Nucleus accumbens (tissue), 56 donors: Measurements from ENCODE around the gene ZFP36L2.

ENCODE experiments used
- DNase-seq, 56 donors: peaks; one replicate each; lab custom pipeline; 2025; lab: John Stamatoyannopoulos, UW

ZFP36L2 gene

DNA sequence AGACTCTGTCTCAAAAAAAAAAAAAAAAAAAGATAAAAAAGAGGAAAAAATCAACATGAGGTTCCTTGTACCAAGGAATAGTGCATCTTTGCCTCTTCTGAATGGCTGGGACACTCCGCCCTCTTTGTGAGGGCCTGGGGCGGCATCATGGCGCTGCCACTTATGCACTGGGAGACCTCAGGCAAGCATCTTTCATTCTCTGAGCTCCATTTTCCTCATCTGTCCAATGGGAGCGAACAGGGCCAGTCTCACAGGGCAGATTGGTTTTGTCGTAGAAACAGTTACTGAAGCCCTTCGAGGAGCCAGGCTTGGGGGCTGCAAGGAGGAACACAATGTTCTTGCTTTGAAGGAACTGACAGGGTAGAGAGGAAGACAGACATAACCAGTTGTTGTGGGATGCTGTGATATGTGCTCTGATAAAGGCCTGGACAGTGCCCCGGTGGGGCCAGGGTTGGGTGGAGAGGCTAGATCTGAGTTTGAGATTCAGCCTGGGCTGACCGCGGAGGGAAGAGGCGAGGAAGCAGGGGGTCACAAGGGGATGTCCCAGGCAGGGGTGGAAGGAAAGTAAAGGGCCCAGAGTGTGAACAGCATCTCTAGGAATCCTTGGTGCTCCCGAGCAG lies 14.1 kb downstream of the ZFP36L2 start:
- DNase-seq, result no peak

DNA sequence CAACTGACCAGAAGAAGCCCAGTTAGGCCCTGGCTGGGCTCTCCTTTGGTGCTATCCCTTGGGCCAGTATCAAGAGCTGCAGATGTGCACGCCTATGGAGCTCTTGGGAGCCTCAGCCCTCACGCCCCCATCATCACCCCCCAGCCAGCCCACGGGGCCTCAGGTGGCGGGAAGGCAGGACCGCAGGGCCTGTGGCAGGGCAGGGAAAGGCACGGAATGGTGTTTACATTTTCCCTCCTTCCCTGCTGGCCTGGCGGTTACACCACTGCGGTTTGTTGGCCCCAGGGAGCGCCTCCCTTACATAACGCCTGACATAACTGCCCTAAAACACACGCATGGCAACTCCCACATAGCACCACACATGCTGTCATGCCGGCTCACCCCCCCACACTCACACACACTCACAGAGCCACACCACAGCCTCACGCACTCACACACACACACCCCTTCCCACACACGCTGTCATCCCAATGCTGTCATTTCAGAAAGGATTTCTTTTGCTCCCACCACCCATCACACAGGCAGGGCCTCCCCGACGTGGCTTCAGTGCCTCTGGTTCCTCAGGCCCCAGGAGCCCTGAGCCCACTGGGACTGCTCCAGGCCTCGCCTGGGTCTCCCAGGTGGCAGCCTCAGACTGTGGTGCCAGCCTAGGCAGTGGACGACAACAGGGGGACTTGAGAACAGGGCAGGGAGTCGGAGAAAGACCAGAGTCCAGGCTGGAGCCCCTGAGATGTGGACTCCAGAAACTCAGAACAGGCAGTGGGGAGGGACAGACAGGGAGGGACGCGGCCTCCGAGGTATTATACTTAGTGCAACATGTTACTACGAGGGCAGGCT lies 15.7 kb downstream of the ZFP36L2 start:
- peak in 32 of 56 donors; percentile 3 to 77 (median 38) for DNase-seq

DNA sequence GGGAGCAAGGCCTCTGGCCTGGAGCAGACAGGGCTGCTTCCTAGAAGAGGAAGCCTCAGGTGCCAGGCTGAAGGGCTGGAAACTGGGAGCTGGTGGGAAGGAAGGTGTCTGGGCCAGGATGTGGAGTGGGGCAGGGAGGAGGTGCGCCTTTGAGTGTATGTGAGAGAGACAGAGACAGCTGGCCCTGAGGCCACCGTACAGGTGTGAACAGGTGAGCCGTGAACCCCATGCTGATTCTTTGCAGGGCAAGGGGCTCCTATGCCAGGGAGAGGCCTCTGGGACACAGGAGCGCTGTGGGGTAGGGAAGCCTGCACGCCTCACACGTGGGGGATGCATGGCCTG lies 16.3 kb downstream of the ZFP36L2 start:
- no peak for DNase-seq

DNA sequence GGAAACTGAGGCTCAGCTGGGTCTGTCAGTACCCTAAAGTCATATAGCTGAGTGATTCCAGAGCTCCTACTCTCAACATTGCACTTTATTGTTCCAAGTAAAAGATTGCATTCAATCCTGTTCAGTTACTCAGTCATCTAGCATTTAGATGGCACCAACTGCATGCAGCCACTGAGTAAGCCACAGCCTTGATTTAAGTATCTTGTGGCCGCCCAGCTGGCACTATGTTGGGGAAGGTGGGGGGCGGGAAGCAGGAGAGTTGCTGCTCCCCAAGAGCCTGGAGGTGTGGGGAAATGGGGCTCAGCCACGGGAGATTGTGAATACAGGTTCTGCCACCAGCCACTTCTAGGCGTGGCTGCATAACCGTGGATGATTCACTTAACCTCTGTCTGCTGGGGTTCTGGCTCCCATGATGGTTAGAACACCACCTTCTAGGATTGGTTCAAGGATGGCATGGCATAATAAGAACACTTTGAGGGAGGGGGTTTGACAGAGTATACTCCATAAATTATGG lies 17.1 kb downstream of the ZFP36L2 start:
- DNase-seq, result no peak

DNA sequence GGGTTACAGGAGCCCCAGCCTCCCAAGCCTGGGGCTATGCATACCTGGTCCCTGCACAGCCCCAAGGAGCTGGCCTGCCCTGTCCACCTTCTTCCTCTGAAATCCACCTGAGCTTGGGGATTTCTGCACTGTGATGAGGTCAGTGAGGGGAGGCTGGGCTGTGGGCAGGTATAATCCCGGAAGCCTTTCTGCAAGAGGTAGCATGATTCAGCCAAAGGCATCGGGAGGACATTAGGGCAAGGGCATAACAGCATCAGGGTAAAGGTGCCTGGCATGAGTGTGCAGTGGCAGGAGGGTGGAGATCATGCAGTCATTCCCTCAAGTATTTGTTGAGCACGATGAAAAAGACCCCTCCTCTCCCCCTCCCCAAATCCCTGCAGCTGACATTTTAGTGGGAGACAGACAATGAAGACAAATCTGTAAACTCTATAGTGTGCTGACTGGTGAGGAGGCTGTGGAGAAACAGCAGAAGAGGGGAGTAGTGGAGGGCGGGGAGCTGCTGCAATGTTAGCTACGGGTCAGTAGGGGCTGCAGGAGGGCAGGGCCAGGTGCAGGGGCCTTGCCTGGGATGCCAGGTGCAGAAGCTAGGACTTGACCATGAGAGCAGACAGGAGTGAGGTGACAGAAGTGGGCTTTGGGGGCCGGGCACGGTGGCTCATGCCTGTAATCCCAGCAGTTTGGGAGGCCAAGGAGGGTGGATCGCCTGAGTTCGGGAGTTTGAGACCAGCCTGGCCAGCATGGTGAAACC lies 18.7 kb downstream of the ZFP36L2 start:
- DNase-seq, result no peak

DNA sequence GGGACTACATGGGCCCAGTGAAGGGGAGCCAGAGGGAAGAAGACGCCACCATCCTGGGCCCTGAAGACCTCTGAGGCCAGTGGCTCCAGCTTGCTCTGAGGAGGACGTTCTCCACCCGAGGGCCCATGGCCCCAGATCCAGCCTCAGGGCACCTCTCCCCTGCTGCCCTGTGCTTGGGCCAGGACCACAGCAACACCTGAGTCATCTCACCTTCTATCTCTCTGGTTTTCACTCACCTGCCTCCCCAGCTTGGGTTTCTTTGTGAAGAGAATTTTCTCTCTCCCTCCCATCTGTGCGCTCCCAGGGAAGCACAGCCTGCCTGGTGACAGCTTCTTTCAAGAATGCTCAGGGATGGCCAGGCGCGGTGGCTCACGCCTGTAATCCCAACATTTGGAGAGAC lies 19.8 kb downstream of the ZFP36L2 start:
- no peak for DNase-seq

DNA sequence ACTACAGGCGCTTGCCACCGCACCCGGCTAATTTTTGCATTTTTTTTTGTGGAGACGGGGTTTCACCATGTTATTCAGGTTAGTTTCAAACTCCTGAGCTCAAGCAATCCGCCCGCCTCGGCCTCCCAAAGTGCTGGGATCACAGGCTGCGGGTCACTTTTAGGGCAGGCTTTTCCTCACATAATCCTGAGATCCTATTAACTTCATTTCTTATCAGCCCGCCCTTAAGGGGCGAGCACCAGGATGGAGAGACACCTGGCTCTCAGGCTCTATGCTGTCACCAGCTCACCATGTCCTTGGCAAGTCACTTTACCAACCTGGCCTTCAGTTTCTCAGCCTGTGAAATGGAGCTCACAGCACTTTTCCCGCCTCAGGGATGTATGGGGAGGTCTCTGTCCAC lies 23.0 kb downstream of the ZFP36L2 start:
- no peak for DNase-seq

DNA sequence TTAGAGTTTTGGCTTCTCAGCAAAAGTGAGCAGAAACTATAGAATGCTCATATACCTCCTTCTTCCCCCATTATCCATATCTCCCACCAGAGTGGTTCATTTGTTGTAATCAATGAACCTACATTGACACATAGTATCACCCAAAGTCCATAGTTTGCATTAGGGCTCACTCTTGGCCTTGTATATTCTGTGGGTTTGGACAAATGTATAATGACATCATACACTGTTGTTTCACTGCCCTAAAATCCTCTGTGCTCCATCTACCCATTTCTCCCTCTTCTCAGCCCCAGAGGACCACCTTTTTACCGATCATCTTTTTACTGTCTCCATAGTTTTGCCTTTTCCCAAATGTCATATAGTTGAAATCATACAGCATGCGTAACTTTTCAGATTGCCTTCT lies 24.1 kb downstream of the ZFP36L2 start:
- no peak for DNase-seq

DNA sequence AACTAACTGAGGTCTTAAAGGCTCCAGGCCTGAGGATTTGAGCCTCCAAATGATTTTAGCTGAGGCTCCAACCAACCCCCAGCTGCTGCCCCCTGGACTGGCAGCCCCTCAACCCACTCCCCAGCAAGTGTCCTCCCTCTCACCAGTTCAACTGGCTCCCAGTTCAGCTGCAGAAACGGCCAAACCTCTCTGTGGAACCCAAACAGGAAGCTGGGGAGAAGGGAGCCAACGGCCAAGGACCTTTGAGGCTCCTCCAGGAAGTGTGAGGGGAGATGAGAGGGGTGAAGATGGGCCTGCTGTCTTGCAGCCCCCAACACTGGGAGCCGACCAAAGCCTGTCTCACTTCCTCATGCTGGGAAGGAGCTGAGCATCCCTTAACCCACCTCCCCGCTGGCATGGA lies 24.9 kb downstream of the ZFP36L2 start:
- DNase-seq, result no peak

DNA sequence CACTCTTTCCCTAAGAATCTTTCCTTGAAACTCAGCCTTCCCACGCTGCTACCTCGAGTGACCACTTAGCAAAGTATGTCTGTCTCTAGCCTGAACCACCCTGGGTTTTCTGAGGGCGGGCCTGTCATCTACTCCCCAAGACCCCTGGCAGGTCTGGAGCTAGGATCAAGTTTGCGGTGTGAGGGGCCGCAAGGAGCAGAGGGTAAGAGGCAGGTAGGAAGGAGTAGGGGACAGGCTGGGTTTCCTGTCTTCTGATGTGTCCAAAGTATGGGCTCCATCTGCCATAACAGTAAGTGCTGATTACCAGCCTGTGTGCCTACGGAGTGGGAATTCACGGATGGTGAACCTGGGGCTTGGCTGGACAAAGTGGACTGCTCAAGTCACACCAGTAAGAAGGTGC lies 25.4 kb downstream of the ZFP36L2 start:
- DNase-seq, result no peak

DNA sequence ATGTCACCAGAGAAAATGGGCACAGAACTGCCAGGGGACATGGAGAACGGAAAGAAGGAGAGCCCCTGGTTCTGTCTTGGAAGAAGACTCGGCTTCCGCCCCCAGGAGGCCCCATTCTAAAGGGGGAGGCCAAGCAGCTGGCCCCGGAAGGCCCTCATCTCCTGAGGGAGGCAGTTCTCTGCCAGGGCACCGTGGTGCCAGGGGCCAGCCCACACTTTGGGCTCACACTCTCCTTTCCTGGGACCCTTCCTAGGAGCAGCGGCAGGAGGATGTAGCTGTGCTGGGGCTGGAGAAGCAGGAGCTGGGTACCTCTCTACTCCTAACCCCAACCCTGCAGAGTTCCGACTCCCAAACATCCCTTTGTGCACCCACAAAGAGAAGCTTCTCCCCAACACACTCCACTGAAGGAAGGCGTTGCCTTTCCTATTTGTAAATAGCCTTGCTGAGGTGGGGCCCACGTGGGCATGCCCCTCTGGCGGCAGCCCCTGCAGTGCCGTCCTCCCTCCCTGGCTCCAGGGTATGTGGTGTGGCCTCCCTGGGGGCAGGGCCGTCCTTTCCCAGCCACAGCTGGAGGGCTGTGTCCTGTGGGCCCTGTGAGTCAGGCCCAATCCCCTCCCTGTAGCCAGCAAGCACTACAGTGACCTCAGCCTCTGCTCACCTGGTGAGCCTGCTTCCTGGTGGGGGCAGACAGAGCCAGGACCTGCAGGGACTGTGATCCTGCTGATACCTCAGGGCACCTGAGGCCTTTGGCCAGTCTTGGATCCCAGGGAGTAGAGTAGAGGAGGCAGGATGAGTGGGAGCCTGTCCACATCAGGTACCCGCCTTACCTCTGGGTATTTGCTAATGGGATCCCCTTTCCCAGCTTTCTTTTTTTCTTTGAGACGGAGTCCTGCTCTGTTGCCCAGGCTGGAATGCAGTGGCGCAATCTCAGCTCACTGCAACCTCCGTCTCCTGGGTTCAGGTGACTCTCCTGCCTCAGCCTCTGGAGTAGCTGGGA lies 26.6 kb downstream of the ZFP36L2 start:
- DNase-seq, result no peak

DNA sequence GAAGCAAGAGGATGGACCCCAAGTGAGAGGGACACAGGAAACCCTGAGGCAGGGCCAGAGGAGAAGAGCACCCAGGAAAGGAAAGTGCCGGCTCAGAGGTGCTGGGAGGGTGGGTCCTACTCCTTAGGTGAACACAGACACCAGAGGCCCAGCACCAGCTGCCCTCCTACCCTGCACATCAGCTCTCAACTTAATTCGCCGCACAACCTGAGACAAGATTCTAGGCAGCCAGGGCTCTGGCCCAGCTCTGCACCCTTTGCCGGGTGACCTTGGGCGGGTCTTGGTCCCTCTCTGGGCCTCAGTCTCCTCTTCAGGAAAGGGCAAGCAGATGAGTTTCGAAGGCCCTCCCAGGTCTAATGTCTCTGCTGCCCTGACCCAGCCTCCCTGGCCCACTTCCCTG lies 28.1 kb downstream of the ZFP36L2 start:
- DNase-seq, result no peak

DNA sequence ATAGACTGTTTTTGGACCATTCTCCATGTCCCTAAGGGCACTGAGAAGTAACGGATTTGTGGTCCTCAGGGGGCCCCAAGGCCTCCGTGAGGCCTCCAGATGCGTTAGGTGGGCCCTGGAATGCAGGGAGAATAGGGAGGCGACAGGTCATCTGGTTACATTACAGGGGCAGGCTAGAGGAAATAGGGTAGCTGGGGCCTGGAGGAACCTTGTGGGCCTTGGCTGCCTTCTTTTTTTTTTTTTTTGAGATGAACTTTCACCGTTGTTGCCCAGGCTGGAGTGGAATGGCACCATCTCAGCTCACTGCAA lies 28.9 kb downstream of the ZFP36L2 start:
- no peak for DNase-seq

DNA sequence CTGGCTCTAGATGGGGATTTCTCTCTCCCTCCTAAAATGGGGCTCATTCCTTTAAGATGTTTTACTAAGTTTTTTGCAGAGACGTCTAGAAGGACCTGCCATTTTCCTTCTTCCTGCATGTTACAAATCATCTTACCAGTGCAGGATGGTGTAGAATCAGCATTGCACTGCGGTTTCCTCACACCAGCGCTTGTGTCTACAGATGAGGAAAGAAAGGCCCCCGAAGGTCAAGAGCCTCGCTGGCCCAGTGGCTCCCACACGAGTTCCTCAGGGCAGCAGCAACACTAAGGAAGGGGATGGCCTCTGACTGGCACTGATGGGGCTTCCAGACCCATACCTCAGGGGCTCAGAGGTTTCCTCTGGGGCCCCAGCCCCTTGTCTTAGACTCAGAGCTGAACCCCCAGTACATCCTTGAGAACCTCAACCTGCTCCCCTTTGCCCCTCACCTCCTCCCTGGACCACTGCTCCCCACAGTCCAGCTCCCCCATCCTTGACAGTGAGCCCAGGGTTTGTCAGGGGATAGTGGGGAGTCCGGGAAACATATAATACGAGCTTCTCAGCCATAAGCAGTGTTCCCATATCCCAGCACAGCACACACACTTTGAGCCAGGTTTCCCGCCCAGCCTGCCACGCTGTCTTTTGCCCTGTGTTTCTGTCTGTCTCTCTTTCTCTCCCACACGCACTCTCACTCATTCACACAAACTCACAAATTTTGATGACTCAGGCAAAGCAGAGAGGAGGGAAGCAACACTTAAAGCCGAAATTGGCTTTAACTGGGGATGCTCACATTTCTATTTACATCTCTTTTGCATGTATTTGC lies 29.4 kb downstream of the ZFP36L2 start:
- peak in 2 of 56 donors; percentile 12 to 21 for DNase-seq

DNA sequence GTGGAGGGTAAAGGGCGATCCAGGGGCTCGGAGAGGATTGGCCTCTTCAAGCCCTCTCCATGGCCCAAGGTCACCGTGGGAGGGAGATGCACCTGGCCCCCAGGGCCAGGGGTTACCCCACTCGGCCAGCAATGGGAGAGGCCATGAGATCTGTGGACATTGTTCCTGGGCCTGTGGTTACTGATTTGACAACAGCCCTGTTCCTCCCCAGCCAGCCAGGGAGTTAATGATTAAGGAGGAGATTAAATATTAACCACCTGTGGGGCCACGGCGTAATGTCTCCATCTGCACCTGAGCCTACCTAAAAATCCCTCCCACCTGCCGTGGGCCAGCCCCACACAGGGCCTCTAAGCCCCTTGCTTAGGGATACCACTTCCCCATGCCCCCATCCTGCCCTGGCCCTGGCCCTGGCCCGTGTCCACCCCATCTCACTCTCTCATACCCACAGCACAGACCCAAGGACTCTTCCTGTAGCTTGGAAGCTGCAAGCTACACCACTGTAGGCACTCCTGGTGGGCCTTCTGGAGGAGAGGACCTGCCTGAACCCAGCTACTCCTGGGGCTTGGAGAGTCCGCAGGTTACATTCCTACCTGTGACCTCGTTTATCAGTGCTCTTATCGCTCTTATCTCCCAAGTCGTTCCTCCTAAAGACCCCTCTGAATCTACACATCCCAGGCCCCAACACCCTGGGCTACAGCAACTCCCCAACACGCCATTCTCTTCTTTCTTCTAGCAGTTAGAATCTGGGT lies 32.1 kb downstream of the ZFP36L2 start:
- no peak for DNase-seq

DNA sequence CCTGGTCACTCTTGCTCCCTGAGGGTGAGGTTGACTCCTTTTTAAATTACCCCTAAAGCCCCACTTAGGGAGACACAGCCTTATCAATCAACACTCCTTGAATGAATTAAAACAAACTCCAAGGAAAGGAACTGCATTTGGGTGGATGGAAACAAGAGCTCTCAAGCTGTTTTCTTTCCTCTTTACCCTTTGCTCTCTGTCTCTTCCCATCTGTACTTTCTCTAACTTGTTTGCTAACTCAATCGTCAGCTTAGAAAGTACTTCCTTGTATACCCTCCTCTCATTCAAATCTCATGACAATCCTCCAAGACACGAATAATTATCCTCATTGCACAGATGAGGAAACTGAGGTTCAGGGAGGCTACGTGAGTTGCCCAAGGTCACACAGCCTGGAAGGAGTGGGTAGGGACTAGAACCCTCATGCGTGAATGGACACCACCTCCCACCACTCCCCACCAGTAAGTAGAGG lies 32.7 kb downstream of the ZFP36L2 start:
- DNase-seq, result no peak

DNA sequence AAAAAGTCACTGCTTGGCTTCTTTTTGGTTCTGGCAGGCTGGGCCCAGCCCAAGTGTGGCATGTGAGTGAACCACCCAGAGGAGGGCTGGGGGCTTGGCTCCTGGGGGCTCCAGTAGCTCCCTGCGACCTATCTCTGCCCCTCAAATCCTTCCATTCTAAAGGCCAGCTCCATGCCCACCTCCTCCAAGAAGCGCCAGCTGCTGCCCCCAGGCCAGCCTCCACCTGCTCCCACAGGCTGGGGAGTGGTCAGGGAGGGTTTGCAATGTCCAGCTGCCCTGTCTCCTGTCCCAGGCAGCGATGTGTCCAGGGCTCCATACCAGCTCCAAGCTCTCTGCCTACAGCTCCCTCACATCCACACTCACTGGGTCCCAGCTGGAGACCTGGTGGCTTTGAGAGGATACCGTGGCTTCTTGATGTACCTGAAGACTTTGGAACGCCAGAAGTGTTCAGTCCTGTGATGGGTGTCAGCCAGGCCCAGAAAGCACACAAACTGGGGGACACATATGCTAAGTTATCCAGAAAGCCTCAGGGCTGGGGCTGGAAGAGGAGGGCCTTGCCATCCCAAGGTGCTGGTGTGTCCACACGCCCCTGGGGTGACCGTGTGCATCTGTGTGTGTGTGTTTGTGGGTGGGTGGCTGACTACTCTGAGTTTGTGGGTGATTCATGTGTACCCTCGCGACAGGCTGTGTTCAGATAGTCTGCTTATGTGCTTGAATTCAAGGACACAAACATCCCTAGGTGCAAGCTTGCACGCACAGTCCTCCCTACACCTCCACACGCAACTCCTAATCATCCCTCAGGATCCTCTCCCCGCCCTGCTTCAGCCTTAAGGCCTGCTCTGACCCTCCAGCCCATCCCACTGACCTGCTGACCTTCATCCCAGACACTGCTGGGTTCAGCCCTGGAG lies 33.4 kb downstream of the ZFP36L2 start:
- no peak for DNase-seq
